Activated CD4-positive, alpha-beta T cell treated with anti-CD3 and anti-CD28 coated beads for 4 hours (primary cell): ENCODE results near the gene KATNAL2.
A peak's percentile ranks its signal among the peaks of the same experiment; 100 is the strongest.

Experiments
- DNase-seq, 2 donors: peaks; one replicate each; pipeline ENCODE4 v3.0.0-alpha.2; 2020

KATNAL2 gene

GRCh38 chr18:47118981-47119380 is 201.6 kb downstream of the KATNAL2 start:
- no peak for DNase-seq

- DNase-seq: no peak
Observed at GRCh38 chr18:47120428-47120827, 203.0 kb downstream of the KATNAL2 start.

GRCh38 chr18:47121146-47121545 is 203.7 kb downstream of the KATNAL2 start:
- no peak for DNase-seq

GRCh38 chr18:47141289-47141688 is 223.9 kb downstream of the KATNAL2 start:
- DNase-seq: no peak

DNA sequence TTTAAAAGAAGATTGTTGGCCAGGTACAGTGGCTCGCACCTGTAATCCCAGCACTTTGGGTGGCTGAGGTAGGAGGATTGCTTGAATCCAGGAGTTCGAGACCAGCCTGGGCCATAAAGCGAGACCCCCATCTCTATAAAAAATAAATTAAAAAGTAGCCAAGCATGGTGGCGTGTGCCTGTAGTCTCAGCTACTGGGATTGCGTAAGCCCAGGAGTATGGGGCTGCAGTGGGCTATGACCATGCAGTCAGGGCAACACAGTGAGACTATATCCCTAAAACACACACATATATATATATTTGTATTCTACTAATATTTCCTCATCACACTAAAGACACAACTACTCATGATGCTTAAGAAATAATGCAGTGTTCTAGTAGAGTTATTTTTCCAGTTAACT is 225.8 kb downstream of the KATNAL2 start:
- DNase-seq: no peak

DNA sequence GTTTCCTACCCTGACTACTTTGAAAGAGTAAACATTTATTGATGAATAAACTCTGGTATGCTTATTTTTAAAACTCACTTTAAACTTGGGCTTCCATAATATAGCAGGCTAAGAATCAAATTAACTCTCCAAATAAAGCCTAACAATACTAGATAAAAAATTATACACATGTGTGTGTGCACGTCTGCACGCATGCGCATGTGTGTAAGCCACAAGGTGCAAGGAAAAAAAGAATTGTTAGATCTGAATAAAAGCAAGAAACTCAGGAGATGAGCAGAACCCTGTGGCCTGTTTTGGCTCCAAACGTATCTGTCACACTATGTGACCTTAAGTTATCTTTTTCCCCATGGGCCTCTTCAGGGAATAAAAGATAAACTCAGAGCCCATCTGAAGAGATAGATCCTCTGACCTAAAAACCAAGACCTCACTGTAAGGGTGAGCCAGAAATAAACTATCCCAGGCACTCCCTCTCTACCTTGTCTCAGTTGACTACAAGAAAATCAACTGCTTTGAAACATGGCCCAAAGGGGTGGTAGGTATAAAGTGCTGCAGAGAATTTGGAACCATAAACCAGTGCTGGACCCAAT is 226.6 kb downstream of the KATNAL2 start:
- no peak for DNase-seq

DNA sequence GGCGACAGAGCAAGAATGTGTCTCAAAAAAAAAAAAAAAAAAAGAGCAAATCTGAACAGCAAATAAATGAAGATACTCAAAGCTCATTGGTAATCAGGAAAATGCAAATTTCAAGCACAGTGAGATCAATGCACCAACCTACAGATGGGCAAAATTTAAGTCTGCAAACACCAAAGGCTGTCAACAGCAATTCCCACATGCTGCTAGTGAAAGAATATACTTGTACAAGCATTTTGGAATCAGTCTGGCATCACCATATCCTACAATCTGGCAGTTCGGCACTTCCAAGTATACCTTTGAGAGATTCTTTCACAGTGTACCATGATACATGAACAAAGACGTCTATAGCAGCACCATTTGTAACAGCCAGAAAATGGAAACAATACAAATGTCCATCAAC is 228.8 kb downstream of the KATNAL2 start:
- no peak for DNase-seq

GRCh38 chr18:47149457-47150028 is 232.1 kb downstream of the KATNAL2 start:
- no peak for DNase-seq

GRCh38 chr18:47150029-47150823 is 232.8 kb downstream of the KATNAL2 start, which contains the start of gene HDHD2:
Gene HDHD2 (minus strand): TSS chr18:47150500. CDS start chr18:47136439, 14,061 bp downstream.
- DNase-seq: peak; percentile 73

DNA sequence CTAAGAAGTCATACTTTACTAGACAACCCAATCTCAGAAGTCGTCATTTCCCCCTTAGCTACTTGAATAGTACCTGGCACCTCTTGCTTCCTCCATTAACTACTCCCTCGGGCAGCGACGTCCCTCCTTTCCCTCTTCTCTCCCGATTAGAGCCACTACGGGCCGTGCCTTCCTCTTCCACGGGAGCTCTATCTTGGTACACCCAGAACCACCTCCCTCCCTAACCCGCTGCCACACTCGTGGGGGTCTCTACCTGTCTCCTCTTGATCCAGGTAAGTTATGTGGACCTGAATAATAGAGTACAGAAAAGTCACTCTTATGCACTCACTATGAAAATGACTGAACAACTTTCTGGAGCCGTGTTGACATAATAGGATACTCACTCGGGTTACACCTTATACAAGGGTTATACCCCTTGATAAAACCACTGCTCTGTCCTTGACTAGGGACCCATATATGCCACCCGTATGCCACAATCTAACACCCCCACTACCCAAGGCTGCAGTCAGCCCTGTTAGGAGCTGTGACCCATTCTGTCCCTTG is 233.5 kb downstream of the KATNAL2 start:
- DNase-seq: no peak

DNA sequence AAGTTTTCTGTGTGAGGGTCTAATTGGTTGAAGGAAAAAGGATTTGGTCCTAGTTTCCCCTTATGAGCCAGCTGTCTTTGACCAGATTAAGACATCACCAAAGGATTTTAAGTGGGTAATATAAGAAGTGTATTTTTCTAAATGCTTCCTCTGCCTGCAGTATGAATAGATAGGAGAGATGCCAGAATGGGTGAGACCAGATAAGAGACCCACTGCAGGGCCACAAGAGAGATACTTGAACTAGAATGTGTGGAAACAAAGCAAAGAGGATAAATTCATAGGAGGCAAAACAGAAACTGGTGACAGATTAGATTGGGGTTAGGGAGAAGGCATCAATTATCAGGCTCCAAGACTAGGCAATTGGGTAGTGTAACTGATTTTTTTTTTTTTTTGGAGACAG is 234.0 kb downstream of the KATNAL2 start:
- no peak for DNase-seq
